Neural cell (in vitro differentiated cells): ENCODE data around the gene PIP5K1A. TPM values are rescaled to one million over a fixed set of nuclear protein-coding genes. Genes with fewer than 3 reads are reported as not detected.

Experiments
- H2AFZ ChIP-seq: fragments of 200-600, 300-800 bp; sonication (generic), shearing (Covaris generic); 2 replicates; pipeline ENCODE4 v1.6.0; 2014; ENCODE audit warnings: low read depth, mild to moderate bottlenecking, antibody characterized with exemption, low read length, moderate library complexity
- H3F3A ChIP-seq: fragments of 200-600 bp; shearing (Covaris generic); 2 replicates; pipeline ENCODE4 v1.6.1; 2016; ENCODE audit warnings: mild to moderate bottlenecking, moderate library complexity, mixed read lengths, antibody characterized with exemption, low read length; ENCODE audit not compliant: insufficient read depth, poor library complexity, severe bottlenecking
- H3K27ac ChIP-seq: fragments of 200-600, 300-800 bp; sonication (generic), shearing (Covaris generic); 2 replicates; pipeline ENCODE4 v1.5.1; 2014; ENCODE audit warnings: mild to moderate bottlenecking, low read length, moderate library complexity
- H3K27me3 ChIP-seq: fragments of 300-800, 200-600 bp; sonication (generic), shearing (Covaris generic); 2 replicates; pipeline ENCODE4 v1.6.0; 2014; ENCODE audit warnings: mild to moderate bottlenecking, low read depth, low read length, moderate library complexity; ENCODE audit not compliant: insufficient read depth
- H3K36me3 ChIP-seq: fragments of 300-800, 200-600 bp; sonication (generic), shearing (Covaris generic); 2 replicates; pipeline ENCODE4 v1.5.1; 2014; ENCODE audit warnings: mild to moderate bottlenecking, antibody characterized with exemption, low read length, moderate library complexity; ENCODE audit not compliant: insufficient read depth
- H3K4me2 ChIP-seq: fragments of 300-800, 200-600 bp; sonication (generic), shearing (Covaris generic); 2 replicates; pipeline ENCODE4 v1.6.0; 2014; ENCODE audit warnings: mild to moderate bottlenecking, low read length
- H3K4me3 ChIP-seq: fragments of 300-800, 200-600 bp; sonication (generic), shearing (Covaris generic); 2 replicates; pipeline ENCODE4 v1.5.1; 2014; ENCODE audit warnings: mild to moderate bottlenecking, low read length, moderate library complexity
- H3K79me2 ChIP-seq: fragments of 200-600 bp; shearing (Covaris generic); replicated peaks from 2 replicates; pipeline ENCODE4 v1.6.0; 2014; ENCODE audit warnings: mild to moderate bottlenecking, low read length, moderate library complexity; ENCODE audit not compliant: insufficient read depth
- H3K9ac ChIP-seq: fragments of 300-800, 200-600 bp; sonication (generic), shearing (Covaris generic); 2 replicates; pipeline ENCODE4 v1.6.1; 2016; ENCODE audit warnings: mild to moderate bottlenecking, low read length, mixed read lengths
- H3K9me2 ChIP-seq: fragments of 200-600 bp; shearing (Covaris generic); 2 replicates; pipeline ENCODE4 v1.6.1; 2016; ENCODE audit warnings: mild to moderate bottlenecking, low read length, mixed read lengths; ENCODE audit not compliant: insufficient read depth
- H3K9me3 ChIP-seq: fragments of 200-600, 300-800 bp; sonication (generic), shearing (Covaris generic); 2 replicates; pipeline ENCODE4 v1.6.1; 2016; ENCODE audit warnings: mild to moderate bottlenecking, mixed run types, low read length, moderate library complexity, mixed read lengths
- H4K20me1 ChIP-seq: fragments of 200-600 bp; shearing (Covaris generic); 2 replicates; pipeline ENCODE4 v1.6.1; 2016; ENCODE audit warnings: mild to moderate bottlenecking, mixed run types; ENCODE audit not compliant: insufficient read depth
- EP300 ChIP-seq: fragments of 450-650 bp; conservative IDR thresholded peaks from 2 replicates; pipeline ENCODE4 v1.6.1; 2014; ENCODE audit warnings: antibody characterized with exemption, mild to moderate bottlenecking, moderate library complexity; ENCODE audit not compliant: poor library complexity, severe bottlenecking
- EZH2 ChIP-seq: fragments of 200-600, 300-800 bp; shearing (Covaris generic), sonication (generic); IDR thresholded peaks from 2 replicates; pipeline ENCODE4 v1.6.1; 2014; ENCODE audit warnings: antibody characterized with exemption, low read length, borderline replicate concordance, mild to moderate bottlenecking; ENCODE audit not compliant: insufficient read depth, poor library complexity, severe bottlenecking
- MXI1 ChIP-seq: fragments of 450-650 bp; conservative IDR thresholded peaks from 2 replicates; pipeline ENCODE4 v1.6.1; 2014; ENCODE audit warnings: antibody characterized with exemption, mild to moderate bottlenecking; ENCODE audit not compliant: poor library complexity, severe bottlenecking
- POLR2AphosphoS5 ChIP-seq: IDR thresholded peaks from 2 replicates; pipeline ENCODE4 v1.6.1; 2012
- RAD21 ChIP-seq: fragments of 450-650 bp; conservative IDR thresholded peaks from 2 replicates; pipeline ENCODE4 v1.6.1; 2014; ENCODE audit warnings: antibody characterized with exemption, mild to moderate bottlenecking, moderate library complexity
- SMC3 ChIP-seq: fragments of 450-650 bp; conservative IDR thresholded peaks from 2 replicates; pipeline ENCODE4 v1.6.1; 2014; ENCODE audit warnings: antibody characterized with exemption, mild to moderate bottlenecking, moderate library complexity; ENCODE audit not compliant: poor library complexity
- TAF1 ChIP-seq: IDR thresholded peaks from 2 replicates; pipeline ENCODE4 v1.6.1; 2012; ENCODE audit warnings: low read depth
- polyA plus RNA-seq: library from polyadenylated mRNA; depleted of rRNA; stranded (reverse); fragments of >200 nt; gene quantifications from 2 replicates; pipeline ENCODE4 v1.2.3, GENCODE V29; 2014
- TF ChIP-seq, protein P1 (sequence below): IDR thresholded peaks from 2 replicates; pipeline ENCODE4 v1.6.1; 2012; ENCODE audit warnings: borderline replicate concordance
- TF ChIP-seq, protein P2 (sequence below): fragments of 450-650 bp; IDR thresholded peaks from 2 replicates; pipeline ENCODE4 v1.5.1; 2014; ENCODE audit warnings: antibody characterized with exemption, mild to moderate bottlenecking, moderate library complexity; ENCODE audit not compliant: poor library complexity, severe bottlenecking

The PIP5K1A gene
- polyA plus RNA-seq, 1 donor from 2014 or later = 66.4 TPM

GRCh38 chr1:151165738-151166504 lies 32.4 kb upstream of the PIP5K1A start, which contains the start of the genes LYSMD1 and SCNM1:
Gene LYSMD1 (minus strand): TSS chr1:151165902. CDS start chr1:151165258, 644 bp downstream.
Gene SCNM1 (plus strand): TSS chr1:151166144. CDS start chr1:151166153, 9 bp downstream.
- Histone ChIP-seq H3K36me3 (no peaks in the 10 kb centered on the region), H2AFZ (peak within 1 kb of the TSS; percentile 95), H3K27ac (peak within 1 kb of the TSS; percentile 89), H3K4me3 (peak within 1 kb of the TSS; percentile 88), H3K27me3 (no peaks in the 10 kb centered on the region), H3F3A (peaks cover 3% of the 10 kb centered on the region), H3K79me2 (peaks cover 20% of the 10 kb centered on the region), H4K20me1 (no peaks in the 10 kb centered on the region), H3K9ac (peak within 1 kb of the TSS; percentile 83), H3K9me3 (no peaks in the 10 kb centered on the region), H3K9me2 (no peaks in the 10 kb centered on the region), H3K4me2 (peak within 1 kb of the TSS; percentile 97)
- TF ChIP-seq SMC3 = peak; percentile 29
- peak; percentile 82 for TF ChIP-seq MXI1
- TF ChIP-seq, protein P1, sequence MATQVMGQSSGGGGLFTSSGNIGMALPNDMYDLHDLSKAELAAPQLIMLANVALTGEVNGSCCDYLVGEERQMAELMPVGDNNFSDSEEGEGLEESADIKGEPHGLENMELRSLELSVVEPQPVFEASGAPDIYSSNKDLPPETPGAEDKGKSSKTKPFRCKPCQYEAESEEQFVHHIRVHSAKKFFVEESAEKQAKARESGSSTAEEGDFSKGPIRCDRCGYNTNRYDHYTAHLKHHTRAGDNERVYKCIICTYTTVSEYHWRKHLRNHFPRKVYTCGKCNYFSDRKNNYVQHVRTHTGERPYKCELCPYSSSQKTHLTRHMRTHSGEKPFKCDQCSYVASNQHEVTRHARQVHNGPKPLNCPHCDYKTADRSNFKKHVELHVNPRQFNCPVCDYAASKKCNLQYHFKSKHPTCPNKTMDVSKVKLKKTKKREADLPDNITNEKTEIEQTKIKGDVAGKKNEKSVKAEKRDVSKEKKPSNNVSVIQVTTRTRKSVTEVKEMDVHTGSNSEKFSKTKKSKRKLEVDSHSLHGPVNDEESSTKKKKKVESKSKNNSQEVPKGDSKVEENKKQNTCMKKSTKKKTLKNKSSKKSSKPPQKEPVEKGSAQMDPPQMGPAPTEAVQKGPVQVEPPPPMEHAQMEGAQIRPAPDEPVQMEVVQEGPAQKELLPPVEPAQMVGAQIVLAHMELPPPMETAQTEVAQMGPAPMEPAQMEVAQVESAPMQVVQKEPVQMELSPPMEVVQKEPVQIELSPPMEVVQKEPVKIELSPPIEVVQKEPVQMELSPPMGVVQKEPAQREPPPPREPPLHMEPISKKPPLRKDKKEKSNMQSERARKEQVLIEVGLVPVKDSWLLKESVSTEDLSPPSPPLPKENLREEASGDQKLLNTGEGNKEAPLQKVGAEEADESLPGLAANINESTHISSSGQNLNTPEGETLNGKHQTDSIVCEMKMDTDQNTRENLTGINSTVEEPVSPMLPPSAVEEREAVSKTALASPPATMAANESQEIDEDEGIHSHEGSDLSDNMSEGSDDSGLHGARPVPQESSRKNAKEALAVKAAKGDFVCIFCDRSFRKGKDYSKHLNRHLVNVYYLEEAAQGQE = peak; percentile 78
- TF ChIP-seq RAD21 = no peak
- TF ChIP-seq, protein P2, sequence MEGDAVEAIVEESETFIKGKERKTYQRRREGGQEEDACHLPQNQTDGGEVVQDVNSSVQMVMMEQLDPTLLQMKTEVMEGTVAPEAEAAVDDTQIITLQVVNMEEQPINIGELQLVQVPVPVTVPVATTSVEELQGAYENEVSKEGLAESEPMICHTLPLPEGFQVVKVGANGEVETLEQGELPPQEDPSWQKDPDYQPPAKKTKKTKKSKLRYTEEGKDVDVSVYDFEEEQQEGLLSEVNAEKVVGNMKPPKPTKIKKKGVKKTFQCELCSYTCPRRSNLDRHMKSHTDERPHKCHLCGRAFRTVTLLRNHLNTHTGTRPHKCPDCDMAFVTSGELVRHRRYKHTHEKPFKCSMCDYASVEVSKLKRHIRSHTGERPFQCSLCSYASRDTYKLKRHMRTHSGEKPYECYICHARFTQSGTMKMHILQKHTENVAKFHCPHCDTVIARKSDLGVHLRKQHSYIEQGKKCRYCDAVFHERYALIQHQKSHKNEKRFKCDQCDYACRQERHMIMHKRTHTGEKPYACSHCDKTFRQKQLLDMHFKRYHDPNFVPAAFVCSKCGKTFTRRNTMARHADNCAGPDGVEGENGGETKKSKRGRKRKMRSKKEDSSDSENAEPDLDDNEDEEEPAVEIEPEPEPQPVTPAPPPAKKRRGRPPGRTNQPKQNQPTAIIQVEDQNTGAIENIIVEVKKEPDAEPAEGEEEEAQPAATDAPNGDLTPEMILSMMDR = peak; percentile 49
- TF ChIP-seq POLR2AphosphoS5 = peak; percentile 78
- peak; percentile 25 for TF ChIP-seq TAF1
- TF ChIP-seq EZH2 = no peak
- TF ChIP-seq EP300 = no peak

DNA sequence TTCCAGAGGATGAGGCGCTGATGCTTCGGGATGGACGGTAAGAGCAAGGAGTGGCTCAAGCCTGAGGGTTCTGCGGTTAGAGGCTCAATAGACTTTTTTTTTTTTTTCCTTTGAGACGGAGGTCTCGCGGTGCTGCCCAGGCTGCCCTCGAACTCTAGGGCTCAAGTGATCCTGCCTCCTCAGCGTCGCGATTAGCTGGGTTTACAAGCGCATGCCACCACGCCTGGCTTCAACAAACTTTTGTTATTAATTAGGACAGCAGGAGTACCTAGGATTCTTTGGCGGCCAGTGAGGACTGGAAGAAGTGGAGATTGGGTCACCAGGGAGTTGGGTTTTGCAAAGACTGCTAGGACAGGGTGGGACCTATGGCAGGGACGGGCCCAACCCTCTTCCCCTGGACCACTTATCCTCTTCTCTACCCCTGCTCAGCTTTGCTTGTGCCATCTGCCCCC lies 31.8 kb upstream of the PIP5K1A start:
- H3K27ac ChIP-seq = peak overlapping the region; percentile 89
- H3F3A ChIP-seq = peaks cover 3% of the 10 kb centered on the region
- peaks cover 20% of the 10 kb centered on the region for H3K79me2 ChIP-seq
- H3K4me2 ChIP-seq = peak overlapping the region; percentile 76
- no peaks in the 10 kb centered on the region for H3K36me3 ChIP-seq
- peak overlapping the region; percentile 83 for H3K9ac ChIP-seq
- no peaks in the 10 kb centered on the region for H3K27me3 ChIP-seq
- TF ChIP-seq EZH2 = no peak
- TF ChIP-seq, protein P2 = no peak
- no peak for TF ChIP-seq POLR2AphosphoS5
- no peak for TF ChIP-seq EP300
- TF ChIP-seq TAF1 = no peak
- no peak for TF ChIP-seq SMC3
- no peak for TF ChIP-seq RAD21
- no peak for TF ChIP-seq MXI1
- TF ChIP-seq, protein P1 = no peak
- H3K4me3 ChIP-seq = peak overlapping the region; percentile 88
- H3K9me2 ChIP-seq = no peaks in the 10 kb centered on the region
- no peaks in the 10 kb centered on the region for H4K20me1 ChIP-seq
- H2AFZ ChIP-seq = peak overlapping the region; percentile 90
- no peaks in the 10 kb centered on the region for H3K9me3 ChIP-seq
